Activated T-cell treated with anti-CD3 and anti-CD28 coated beads, Interleukin-2, amount 50 U/mL, for 72 hours (primary cell): Measurements from ENCODE around the gene CCDC74A. TPM values are rescaled to one million over a fixed set of nuclear protein-coding genes. Genes with fewer than 3 reads are reported as not detected.
"Not testable (repeated sequence)": the region's sequence is repeated elsewhere in the genome, so short reads cannot be mapped to it uniquely, and the experiment has no call there.

Experiments
- ATAC-seq, 2 donors: fragments of 150-1000 bp; cut with Tn5 transposase; replicated peaks in 1 of 2; 2 replicates each; pipeline ENCODE4 v1.10.0; 2021; ENCODE audit warnings: moderate library complexity in 2 of 2, mild to moderate bottlenecking in 1 of 2
- DNase-seq, 2 donors: peaks; one replicate each; pipeline ENCODE4 v3.0.0; 2021 to 2022; ENCODE audit warnings: mixed read lengths in 1 of 2
- H3K27ac Mint-ChIP-seq: one replicate; pipeline ENCODE4 v1.8.0; 2022; ENCODE audit warnings: mild to moderate bottlenecking, moderate library complexity, mixed read lengths
- H3K27me3 Mint-ChIP-seq: one replicate; pipeline ENCODE4 v1.8.0; 2022; ENCODE audit warnings: low read depth, mixed read lengths
- H3K36me3 Mint-ChIP-seq, 2 donors: one replicate each; pipeline ENCODE4 v1.8.0; 2022; ENCODE audit warnings: mixed read lengths in 2 of 2, mild to moderate bottlenecking in 1 of 2; ENCODE audit not compliant: insufficient read depth in 2 of 2
- H3K4me1 Mint-ChIP-seq: one replicate; pipeline ENCODE4 v1.8.0; 2022; ENCODE audit warnings: low read depth, mixed read lengths
- H3K4me3 Mint-ChIP-seq, 2 donors: one replicate each; pipeline ENCODE4 v1.8.0; 2022; ENCODE audit warnings: mild to moderate bottlenecking in 2 of 2, mixed read lengths in 2 of 2, moderate library complexity in 2 of 2
- H3K9me3 Mint-ChIP-seq, 2 donors: one replicate each; pipeline ENCODE4 v1.8.0; 2022; ENCODE audit warnings: mixed read lengths in 2 of 2
- total RNA-seq, 2 donors: library from RNA; stranded (reverse); gene quantifications; one replicate each; pipeline ENCODE4 v1.2.3, GENCODE V29; 2022

The CCDC74A gene
- total RNA-seq, 2 donors from 2014 or later, result 2.1 to 4.3 TPM

GRCh38 chr2:131528981-131529863 is 1.5 kb downstream of the CCDC74A start:
- H3K27ac Mint-ChIP-seq, H3K9me3 Mint-ChIP-seq, H3K27me3 Mint-ChIP-seq, H3K36me3 Mint-ChIP-seq, DNase-seq: not testable (repeated sequence)
- Mint-ChIP-seq H3K4me1 (peaks cover 19% of the 10 kb centered on the region), H3K4me3 (peak overlapping the region; percentile 60 to 77)
- peak; percentile 14 to 15 for ATAC-seq

- not testable (repeated sequence) for H3K27me3 Mint-ChIP-seq, H3K36me3 Mint-ChIP-seq, H3K27ac Mint-ChIP-seq, H3K9me3 Mint-ChIP-seq, DNase-seq, ATAC-seq
- H3K4me1 Mint-ChIP-seq, result peaks cover 19% of the 10 kb centered on the region
- peak overlapping the region in 1 of 2 donors; percentile 77 for H3K4me3 Mint-ChIP-seq
Observed at GRCh38 chr2:131529864-131530445, 2.3 kb downstream of the CCDC74A start.

GRCh38 chr2:131530626-131531344 is 3.1 kb downstream of the CCDC74A start:
- not testable (repeated sequence) for DNase-seq

GRCh38 chr2:131531547-131532185 is 4.0 kb downstream of the CCDC74A start:
- peaks cover 19% of the 10 kb centered on the region for H3K4me1 Mint-ChIP-seq
- not testable (repeated sequence) for H3K27me3 Mint-ChIP-seq, ATAC-seq, H3K4me3 Mint-ChIP-seq, H3K27ac Mint-ChIP-seq, H3K36me3 Mint-ChIP-seq, H3K9me3 Mint-ChIP-seq, DNase-seq

More at GRCh38 chr2:131530626-131531344, 3.1 kb downstream of the CCDC74A start:
- H3K4me3 Mint-ChIP-seq, H3K36me3 Mint-ChIP-seq, H3K27me3 Mint-ChIP-seq, H3K27ac Mint-ChIP-seq, H3K9me3 Mint-ChIP-seq, ATAC-seq: not testable (repeated sequence)
- peaks cover 19% of the 10 kb centered on the region for H3K4me1 Mint-ChIP-seq

- H3K9me3 Mint-ChIP-seq, H3K27me3 Mint-ChIP-seq, DNase-seq, H3K4me3 Mint-ChIP-seq, ATAC-seq, H3K27ac Mint-ChIP-seq, H3K36me3 Mint-ChIP-seq: not testable (repeated sequence)
- peaks cover 14% of the 10 kb centered on the region for H3K4me1 Mint-ChIP-seq
Observed at GRCh38 chr2:131532723-131533608, 5.3 kb downstream of the CCDC74A start.

- not testable (repeated sequence) for ATAC-seq, DNase-seq, H3K36me3 Mint-ChIP-seq, H3K4me1 Mint-ChIP-seq, H3K27ac Mint-ChIP-seq, H3K27me3 Mint-ChIP-seq, H3K4me3 Mint-ChIP-seq, H3K9me3 Mint-ChIP-seq
Observed at GRCh38 chr2:131533609-131534316, 6.1 kb downstream of the CCDC74A start.

- DNase-seq, H3K4me1 Mint-ChIP-seq, H3K27me3 Mint-ChIP-seq, H3K36me3 Mint-ChIP-seq, H3K27ac Mint-ChIP-seq, ATAC-seq, H3K9me3 Mint-ChIP-seq, H3K4me3 Mint-ChIP-seq: not testable (repeated sequence)
Observed at GRCh38 chr2:131534317-131534672, 6.6 kb downstream of the CCDC74A start.

- ATAC-seq, H3K4me1 Mint-ChIP-seq, H3K27me3 Mint-ChIP-seq, DNase-seq, H3K9me3 Mint-ChIP-seq, H3K36me3 Mint-ChIP-seq, H3K4me3 Mint-ChIP-seq, H3K27ac Mint-ChIP-seq: not testable (repeated sequence)
Observed at GRCh38 chr2:131534965-131535364, 7.3 kb downstream of the CCDC74A start.

- no peaks in the 10 kb centered on the region for H3K36me3 Mint-ChIP-seq
- ATAC-seq, result no peak
- no peaks in the 10 kb centered on the region for H3K4me1 Mint-ChIP-seq
- no peaks in the 10 kb centered on the region for H3K27me3 Mint-ChIP-seq
- H3K9me3 Mint-ChIP-seq, result no peaks in the 10 kb centered on the region
- no peak overlapping the region for H3K27ac Mint-ChIP-seq
- DNase-seq, result no peak
- no peak overlapping the region for H3K4me3 Mint-ChIP-seq
Observed at GRCh38 chr2:131535526-131535925, 7.8 kb downstream of the CCDC74A start.

- H3K27ac Mint-ChIP-seq, H3K9me3 Mint-ChIP-seq, DNase-seq, H3K4me3 Mint-ChIP-seq, H3K4me1 Mint-ChIP-seq, H3K27me3 Mint-ChIP-seq, ATAC-seq, H3K36me3 Mint-ChIP-seq: not testable (repeated sequence)
Observed at GRCh38 chr2:131535951-131536826, 8.5 kb downstream of the CCDC74A start.

GRCh38 chr2:131536841-131537240 is 9.2 kb downstream of the CCDC74A start:
- not testable (repeated sequence) for H3K36me3 Mint-ChIP-seq, H3K27ac Mint-ChIP-seq, H3K27me3 Mint-ChIP-seq, H3K4me3 Mint-ChIP-seq, DNase-seq, ATAC-seq, H3K9me3 Mint-ChIP-seq, H3K4me1 Mint-ChIP-seq
